GM04503 (cell line): ENCODE results near the gene GNE.
"Not testable (repeated sequence)": the region's sequence is repeated elsewhere in the genome, so short reads cannot be mapped to it uniquely, and the experiment has no call there.

Experiments used
- DNase-seq: peaks from one replicate; pipeline ENCODE4 v3.0.0-alpha.2; 2012; ENCODE audit warnings: low read depth

GNE gene

DNA sequence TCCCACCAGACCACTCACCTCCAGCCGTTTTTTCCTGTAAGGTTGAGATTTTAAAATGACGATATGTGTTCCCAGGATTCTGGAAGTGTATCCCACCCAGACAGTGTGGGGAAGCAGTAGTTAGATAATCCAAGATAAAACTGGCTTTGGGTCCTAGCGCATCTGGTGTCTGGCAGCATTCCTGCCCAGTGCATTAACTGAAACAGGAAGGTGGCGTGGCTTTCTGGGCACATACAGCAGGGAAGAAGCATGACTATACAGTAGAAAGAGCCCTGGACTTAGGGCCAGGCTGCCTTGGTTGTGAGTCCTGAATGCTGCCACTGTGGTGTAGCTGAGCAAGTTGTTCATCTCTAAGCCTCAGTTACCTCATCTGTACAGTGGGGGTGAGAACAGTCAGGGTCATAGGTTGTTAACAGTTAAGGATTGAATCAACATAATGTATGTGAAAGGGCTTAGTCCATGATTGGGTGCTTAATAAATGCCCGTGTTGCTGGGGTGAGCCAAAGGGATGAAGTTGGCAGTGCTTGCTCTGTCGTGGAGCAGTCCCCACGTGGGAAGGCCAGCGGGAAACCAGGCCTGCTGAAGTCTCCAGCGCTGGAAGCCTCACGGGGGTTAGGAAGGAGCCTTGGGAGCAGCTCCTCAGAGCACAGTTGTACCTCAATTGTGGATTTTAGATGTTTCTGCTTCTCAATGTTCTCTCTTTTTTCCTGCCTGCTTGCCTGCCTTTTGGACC, 49.6 kb downstream of the GNE start:
- no peak for DNase-seq

DNA sequence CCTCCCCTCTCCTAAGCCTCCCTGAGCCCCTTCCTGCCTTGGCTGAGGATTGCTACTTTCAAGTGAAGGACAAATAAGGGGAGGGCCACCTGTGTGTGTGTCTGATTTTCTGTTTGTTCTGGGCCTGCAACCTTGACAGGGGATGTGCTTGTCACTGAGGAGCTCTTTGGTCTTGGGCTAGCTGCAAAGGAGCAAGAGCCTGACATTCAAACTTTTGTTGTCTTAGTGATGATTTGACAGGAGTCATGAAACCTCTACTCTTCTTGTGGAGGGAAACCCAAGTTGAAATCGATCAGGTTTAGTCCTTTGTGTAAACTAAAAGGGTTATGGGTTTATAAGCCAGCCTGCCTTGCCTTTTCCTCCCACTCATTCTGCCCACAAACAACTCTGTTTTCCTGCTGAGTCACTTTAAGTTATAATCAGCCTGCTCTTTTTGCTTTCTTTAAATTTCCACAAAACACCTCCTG, 50.7 kb downstream of the GNE start:
- no peak for DNase-seq

DNA sequence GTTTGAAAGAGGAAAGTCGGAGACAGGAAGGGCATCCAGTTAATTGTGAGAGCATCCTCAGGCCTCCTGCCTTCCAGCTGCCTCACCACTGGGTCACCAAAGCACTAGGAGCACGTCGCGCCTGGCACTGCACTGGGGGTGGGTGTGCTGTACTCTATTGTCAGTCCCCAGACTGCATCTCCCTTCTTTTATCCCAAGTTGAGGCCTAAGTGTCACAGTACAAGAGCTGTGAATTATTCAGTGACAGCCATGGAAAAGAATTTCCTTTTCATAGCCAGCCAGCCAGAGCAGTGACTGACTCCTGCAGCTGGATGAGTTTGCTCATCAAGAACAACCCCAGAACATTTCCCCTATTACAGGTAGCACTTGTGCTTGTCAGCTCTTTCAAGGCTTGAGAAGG, 51.2 kb downstream of the GNE start:
- no peak for DNase-seq

DNA sequence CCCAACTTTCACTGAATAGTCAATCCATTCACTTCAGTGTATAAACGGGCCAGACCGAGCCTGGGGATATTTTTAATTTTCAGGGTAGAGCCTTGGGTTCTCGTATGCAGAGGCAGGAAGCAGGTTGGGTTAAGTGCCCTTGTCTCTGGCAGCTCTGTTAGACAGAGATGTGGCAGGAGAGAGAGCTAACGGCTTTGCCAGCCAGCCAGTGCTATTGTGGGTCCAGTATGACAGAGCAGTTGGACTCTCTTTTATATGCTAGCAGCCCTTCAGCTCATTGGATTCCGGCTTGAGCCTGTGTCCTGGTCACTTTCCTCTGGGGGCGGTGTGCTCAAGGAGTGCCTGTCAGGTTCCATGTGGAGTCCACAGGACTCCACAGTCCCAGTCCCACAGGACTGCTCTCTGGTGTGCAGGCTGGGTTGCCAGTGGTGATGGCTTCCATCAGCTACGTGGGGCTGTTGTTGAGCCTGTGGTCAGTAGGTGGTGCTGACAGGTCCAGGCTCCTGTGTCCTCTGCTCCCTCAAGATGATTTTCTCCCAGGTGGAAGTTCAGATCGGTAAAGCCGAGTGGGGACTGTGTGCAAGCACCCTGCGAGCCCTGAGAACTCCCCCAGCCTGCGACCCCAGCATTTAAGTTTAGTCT, 53.2 kb downstream of the GNE start:
- no peak for DNase-seq

DNA sequence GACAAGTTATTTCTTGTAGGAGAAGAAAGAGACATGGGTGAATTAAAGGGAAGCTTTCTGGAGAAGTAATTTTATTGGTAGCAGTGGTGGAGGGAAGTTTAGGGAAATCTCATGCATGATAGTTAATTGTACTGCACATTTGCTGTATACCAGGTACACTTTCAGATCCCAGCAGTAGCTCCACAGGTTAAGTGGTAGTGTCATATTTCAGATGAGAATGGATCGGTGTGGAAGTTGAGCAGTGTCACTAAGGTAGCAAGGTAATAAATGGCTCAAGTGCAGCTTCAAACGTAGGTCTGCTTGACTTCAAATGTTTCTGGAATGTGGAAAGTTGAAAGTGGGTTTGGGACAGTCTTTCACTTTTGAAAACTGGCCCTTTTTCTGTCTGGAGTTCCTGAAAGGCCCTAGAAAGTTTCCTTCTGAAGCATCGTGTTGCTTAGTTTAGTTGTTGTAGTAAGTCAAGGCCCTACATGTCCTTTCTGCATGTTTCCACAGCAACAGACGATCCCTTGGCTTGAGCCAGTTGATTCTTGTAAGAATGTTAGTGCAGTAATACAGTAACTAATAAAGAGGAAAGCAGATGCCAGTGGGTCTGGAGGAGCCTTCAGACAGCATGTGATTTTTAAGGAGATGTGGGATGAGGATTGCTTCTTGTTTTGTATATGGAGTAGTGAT, 63.8 kb downstream of the GNE start:
- no peak for DNase-seq

DNA sequence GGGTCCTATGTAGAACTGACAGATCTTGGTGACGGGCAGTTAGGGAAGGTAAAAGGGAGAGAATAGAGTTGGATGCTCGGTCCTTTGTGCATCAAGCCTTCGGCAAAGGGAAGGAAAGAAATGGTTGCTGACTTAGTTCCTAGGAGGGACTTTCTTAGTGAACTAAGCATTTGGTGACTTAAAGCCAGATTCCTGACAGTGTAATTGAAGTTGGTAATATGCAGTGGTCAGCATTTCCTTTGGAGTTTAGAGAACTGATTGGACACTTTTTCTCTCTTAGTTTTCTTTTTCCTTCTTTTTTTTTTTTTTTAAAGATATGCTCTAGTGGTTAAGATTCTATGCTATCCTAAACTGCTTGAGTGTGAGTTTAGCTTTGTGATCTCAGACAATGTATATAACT, 65.2 kb downstream of the GNE start:
- DNase-seq, result no peak

DNA sequence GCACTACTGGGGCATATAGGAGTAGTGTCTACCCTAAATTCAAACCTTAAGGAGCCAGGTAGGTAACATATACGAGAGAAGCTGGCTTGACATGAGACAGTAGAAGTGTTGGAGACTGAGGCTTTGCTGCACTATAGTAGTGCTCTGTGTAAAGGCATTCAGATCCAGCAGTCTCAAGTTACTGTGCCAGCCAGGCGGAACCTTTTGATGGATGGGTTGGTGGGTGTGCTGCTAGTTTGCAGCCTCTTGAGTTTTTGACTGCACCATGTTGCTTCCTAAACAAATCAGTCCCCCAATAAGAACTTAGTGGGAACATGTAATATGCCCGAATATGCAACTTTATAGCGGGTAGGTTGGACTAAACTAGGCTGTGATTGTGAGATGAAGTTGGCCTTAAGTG, 66.1 kb downstream of the GNE start:
- DNase-seq, result no peak

DNA sequence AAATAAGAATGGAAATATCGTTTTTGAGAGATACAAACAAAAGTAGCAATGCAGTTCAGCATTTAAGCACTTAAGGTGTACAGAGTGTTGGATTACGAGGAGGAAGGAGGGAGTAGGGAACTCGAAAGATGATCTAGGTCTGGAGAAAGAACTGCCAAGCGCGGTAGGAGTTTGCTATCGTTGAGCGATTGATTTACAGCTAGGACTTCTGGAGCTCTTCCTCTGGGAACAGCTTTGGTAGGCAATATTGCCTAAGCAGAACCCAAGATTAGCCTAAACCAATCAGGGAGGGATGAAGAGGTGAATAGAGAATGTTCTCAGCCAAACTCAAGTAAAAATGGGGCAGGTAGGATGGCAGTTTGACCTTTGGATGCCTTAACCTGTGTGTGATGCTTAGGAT, 66.6 kb downstream of the GNE start:
- DNase-seq, result no peak

DNA sequence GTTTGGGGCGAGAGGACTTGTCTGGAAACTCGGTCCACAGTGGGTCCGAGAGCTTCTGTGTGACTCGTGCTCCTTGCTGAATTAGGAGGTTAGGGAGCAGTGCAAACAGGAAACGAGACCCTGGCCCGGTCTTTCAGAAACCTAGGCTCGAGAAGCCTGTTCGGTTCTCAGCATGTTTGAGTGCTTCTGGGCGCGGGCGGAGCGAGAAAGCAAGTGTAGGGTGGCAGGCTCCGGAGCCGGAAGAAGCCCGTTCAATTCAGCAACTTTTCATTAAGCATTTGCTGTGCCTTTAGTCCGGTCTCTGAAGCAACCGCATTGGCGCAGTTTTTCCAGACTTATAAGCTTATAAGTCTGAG, 67.0 kb downstream of the GNE start:
- DNase-seq, result no peak

DNA sequence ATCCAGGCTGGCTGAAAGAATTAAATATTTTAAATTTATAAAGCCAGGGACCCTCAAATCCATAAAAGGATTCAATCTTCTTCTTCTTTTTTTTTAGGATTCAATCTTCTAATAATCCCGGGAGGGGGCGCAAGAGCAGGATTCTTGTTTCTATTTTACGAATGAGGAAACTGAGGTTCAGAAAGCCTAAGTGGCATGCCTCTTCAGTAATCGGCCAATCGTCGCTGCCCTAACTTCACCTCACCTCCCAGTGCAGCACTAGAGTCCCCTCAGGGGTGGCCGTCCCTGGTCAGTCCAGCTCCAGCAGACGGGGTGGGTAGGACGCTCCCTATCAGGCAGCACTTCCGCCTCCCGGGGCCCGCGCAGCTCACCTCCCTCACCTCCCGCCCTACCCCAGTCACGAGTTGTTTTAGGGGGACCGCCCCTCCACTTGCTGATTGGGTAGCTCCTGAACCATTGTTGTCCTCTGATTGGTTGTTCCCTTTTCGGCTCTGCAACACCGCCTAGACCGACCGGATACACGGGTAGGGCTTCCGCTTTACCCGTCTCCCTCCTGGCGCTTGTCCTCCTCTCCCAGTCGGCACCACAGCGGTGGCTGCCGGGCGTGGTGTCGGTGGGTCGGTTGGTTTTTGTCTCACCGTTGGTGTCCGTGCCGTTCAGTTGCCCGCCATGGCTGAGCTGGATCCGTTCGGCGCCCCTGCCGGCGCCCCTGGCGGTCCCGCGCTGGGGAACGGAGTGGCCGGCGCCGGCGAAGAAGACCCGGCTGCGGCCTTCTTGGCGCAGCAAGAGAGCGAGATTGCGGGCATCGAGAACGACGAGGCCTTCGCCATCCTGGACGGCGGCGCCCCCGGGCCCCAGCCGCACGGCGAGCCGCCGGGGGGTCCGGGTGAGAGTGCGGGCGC, 67.6 kb downstream of the GNE start, which contains the start of gene CLTA:
Gene CLTA (plus strand): TSS at position 534 of the 902 bp plus-strand sequence. CDS start 136 bp downstream, at position 670.
- DNase-seq, result peak; percentile 97

DNA sequence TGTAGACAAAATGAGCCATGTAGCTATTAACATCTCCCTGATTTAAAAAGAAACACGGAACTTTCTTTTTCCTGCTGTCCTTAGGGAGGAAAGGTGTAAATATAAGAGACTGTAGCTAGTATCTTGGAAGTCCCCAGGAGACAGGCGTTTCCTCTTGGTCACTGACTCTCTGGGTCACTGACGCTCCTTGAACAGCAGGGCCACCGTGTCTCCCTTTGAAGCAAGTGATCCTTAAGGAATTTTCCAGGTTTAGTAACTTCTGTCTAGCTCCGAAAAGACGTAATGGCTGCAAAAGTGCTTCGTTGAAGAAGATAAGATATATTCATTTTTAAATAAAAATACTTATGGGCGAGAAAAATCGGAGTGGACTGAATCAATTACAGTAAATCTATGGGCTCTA, 68.3 kb downstream of the GNE start:
- no peak for DNase-seq

DNA sequence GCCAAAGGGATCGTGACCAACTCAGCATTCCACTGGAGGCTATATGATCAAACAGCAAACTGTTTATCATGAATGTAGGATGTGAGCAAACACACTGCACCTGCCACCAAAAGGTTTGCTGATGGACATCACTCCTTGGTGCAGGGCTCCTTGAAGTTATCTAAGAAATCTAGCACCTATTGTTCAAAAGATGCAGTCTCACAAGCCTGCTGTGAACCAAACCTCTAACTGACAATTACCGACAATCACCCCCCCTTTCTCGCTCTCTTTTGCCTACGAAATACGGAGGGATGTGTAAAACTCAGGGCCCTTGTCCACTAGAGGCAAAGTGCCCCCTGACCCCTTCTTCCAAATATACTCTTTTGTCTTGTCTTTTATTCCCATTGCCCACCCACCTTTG, 70.0 kb downstream of the GNE start:
- no peak for DNase-seq

DNA sequence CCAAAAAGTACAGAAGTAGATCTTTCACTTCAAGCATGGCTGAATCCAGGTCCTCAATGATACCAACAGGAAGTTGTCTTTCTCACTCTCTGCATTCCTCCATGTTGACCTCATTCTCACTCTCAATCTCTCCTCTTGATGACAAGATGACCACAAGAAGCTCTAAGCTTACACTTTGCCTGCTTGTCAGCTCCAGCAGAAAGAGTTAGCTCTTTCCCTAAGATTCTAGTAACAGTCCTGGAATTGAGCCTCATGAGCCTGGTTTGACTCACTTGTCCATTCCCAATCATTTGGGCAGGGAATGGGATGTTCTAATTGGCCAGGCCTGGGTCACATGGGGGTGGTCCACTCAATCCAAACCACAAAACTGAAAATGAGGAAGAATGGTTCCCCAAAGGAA, 70.8 kb downstream of the GNE start:
- DNase-seq, result peak; percentile 95

DNA sequence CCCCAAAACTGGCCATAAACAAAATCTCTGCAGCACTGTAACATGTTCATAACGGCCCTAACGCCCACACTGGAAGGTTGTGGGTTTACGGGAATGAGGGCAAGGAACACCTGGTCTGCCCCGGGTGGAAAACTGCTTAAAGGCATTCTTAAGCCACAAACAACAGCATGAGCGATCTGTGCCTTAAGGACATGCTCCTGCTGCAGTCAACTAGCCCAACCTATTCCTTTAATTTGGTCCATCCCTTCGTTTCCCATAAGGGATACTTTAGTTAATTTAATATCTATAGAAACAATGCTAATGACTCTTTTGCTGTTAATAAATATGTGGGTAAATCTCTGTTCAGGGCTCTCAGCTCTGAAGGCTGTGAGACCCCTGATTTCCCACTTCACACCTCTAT, 78.0 kb downstream of the GNE start:
- not testable (repeated sequence) for DNase-seq

DNA sequence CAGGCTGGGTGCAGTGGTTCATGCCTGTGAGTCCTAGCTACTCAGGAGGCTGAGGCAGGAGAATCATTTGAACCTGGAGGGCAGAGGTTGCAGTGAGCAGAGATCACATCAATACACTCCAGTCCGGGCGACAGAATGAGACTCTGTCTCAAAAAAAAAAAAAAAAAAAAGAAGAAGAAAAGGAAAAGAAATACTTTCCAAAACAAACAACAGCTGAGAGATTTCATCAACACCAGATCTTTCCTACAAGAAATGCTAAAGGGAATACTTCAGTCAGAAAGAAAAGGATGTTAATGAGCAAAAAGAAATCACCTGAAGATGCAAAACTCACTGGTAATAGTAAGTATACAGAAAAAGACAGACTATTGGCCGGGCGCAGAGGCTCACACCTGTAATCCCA, 80.7 kb downstream of the GNE start:
- no peak for DNase-seq

DNA sequence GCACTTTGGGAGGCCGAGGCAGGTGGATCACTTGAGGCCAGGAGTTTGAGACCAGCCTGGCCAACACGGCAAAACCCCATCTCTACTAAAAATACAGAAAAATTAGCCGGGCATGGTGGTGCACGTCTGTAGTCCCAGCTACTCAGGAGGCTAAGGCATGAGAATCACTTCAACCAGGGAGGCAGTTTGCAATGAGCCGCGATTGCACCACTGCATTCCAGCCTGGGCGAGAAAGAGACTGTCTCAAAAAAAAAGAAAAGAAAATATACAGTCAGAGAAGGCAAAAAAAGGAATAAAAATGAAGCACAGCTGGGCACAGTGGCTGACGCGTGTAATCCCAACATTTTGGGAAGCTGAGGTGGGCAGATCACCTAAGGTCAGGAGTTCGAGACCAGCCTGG, 81.8 kb downstream of the GNE start:
- DNase-seq, result not testable (repeated sequence)

DNA sequence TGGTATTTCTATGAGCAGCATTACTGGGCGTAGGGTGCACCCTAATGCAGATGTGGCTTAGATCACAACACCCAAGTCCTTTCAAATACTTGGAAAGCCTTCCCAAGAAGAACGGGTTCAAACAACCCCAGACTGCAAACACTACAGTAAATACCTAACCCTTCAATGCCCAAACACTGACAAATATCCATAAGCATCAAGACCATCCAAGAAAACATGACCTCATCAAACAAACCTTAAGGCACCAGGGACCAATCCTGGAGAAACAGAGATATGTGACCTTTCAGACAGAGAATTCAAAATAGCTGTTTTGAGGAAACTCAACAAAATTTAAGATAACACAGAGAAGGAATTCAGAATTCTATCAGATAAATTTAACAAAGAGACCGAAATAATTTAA, 83.0 kb downstream of the GNE start:
- not testable (repeated sequence) for DNase-seq

DNA sequence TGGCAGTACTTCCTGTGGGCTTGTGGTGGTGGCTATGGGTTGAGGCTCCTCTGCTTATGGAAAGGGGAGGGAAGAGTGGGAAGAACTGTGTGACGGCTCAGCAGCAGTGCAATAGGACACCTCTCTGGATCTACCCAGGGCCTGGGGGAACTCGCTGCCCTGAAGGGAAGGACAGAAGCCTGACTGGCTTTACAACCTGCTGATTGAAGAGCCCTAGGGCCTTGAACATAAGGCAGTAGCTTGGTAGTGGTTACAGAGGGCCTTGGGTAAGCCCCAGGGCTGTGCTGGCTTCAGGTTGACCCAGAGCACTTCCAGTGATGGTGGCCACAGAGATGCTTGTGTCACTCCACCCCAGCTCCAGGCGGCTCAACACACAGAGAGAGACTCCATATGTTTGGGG, 83.5 kb downstream of the GNE start:
- no peak for DNase-seq

DNA sequence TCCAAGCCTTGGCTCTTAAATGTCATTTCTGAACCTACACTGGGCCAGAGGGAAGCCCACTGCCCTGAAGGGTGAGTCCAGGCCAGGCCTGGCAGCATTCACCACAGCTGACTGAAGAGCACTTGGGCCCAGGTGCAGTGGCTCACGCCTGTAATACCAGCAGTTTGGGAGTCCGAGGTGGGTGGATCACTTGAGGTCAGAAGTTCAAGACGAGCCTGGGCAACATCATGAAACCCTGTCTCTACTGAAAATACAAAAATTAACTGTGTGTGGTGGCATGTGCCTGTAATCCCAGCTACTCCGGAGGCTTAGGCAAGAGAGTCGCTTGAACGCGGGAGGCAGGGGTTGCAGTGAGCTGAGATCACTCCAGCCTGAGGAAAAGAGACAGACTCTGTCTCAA, 84.0 kb downstream of the GNE start:
- no peak for DNase-seq

DNA sequence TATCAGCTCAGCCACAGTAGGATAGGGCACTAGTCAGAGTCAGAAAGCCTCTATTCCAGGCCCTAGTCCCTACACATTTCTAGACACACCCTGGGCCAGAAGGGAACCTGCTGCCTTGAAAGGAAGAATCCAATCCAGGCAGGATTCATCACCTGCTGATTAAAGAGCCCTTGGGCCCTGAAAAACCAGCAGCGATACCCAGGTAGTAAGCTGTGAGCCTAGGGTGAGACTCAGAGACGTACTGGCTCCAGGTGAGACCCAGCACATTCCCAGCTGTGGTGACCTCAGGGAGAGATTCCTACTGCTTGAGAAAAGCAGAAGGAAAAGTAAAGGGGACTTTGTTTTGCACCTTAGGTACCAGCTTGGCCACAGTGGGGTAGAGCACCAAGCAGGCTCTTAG, 84.4 kb downstream of the GNE start:
- DNase-seq, result no peak

DNA sequence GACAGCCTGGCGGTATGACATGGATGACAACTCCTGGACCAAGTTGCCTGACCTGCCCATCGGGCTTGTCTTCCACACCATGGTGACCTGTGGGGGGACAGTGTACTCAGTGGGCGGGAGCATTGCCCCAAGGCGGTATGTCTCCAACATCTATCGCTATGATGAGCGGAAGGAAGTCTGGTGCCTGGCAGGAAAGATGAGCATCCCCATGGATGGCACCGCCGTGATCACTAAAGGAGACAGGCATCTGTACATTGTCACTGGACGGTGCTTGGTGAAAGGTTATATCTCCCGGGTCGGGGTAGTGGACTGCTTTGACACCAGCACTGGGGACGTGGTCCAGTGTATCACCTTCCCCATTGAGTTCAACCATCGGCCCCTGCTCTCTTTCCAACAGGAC, 87.7 kb downstream of the GNE start:
- no peak for DNase-seq

DNA sequence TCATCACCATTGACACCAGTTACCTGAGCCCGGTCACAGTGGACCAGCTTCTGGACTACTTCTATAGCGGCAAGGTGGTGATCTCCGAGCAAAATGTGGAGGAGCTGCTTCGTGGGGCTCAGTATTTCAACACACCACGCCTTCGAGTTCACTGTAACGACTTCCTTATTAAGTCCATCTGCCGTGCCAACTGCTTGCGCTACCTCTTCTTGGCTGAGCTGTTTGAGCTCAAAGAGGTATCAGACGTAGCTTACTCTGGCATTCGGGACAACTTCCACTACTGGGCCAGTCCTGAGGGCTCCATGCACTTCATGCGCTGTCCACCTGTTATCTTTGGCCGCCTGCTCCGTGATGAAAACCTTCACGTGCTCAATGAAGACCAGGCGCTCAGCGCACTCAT, 88.5 kb downstream of the GNE start:
- no peak for DNase-seq
